ENCODE data around the gene RREB1.
"Not testable (repeated sequence)": the region's sequence is repeated elsewhere in the genome, so short reads cannot be mapped to it uniquely, and the experiment has no call there.

The RREB1 gene

GRCh38 chr6:7147051-7147671 is 39.4 kb downstream of the RREB1 start:
- DNase-seq: no peak

DNA sequence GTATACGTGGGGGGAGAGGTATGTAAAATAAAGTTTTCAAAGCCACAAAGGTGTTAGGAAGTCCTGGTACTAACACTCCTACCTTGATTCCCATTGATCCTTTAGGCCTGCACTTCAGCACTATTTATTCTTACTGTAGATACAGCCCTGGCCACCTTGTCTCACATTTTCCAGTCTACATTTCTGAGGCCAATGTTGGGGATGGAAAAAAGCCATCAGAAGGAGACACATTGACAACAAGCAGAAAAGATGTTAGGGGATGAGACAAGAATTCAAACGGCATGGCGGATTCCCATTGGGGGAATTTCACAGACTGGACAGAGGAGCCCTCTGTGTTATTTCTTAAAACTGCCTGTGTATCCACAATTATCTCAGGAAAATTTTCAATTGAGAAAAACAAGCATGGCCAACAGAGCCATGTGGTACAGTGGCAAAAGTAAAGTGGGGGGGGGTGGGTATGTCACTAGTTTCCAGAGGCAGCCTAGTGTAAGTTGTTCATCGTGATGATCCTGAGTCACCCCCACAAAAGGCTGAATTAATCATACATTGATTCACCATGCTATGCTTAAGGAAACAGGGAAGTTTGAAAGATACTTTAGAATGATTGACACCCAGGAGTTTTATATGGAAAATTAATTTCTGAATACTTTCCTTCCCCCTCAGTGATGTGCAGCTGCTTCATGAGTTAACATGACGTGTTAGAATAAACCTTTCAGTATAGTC is 40.5 kb downstream of the RREB1 start:
- no peak for DNase-seq

GRCh38 chr6:7150381-7151064 is 42.8 kb downstream of the RREB1 start:
- no peak for DNase-seq

GRCh38 chr6:7151381-7151780 is 43.6 kb downstream of the RREB1 start:
- DNase-seq: no peak

DNA sequence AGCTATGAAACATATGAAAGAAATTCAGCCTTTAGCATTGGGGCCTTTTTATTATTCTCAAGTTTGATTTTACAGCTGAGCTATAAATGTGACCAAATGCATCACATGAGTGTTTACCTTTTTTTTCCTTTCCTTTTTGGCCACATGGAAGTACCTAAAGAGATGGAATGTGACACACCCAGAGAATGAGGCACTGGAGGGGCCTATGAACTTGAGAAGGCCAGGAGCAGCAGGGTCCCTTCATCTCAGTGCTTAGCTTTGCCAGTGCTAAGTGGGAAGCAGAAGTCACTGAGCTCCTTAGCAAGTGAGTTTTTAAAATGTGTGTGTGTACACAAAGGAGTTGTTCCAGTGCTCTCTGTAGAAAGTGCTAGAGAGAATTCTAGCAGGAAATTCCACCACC is 44.7 kb downstream of the RREB1 start:
- DNase-seq: no peak

GRCh38 chr6:7153789-7154188 is 46.0 kb downstream of the RREB1 start:
- DNase-seq: no peak

GRCh38 chr6:7154341-7155139 is 46.8 kb downstream of the RREB1 start:
- DNase-seq: no peak

DNA sequence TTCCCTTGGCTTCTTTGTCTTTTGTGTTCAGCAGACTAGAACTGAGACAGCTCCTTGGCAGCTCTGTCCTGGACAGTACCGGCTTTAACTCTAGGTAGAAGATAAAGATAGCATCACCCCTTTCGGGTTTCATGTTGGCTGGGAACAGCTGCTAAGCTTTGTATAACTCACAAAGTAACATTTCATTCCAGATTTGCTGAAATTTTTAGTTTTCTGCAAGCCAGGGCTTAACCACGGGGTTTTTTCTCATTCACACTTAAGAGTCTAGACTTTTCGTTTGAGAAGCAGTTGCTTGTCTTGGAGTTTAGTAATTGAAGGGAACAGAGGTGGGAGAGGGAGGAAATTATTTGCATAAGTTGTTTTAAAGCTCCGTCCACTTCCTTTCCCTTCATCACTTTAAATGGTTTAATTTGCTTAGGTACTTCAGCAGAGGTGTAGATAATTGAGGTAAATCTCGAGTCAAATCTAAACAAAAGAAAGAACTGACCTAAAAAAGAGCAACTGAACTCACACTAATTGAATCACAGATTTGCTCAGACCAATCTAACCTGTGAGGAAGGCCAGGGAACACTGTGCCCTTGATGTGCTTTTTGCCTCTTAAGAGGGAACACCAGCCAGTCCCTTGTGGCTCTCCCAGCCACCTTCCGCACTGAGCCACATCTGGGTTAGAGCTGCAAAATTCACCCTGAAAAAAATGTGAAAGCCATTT is 48.3 kb downstream of the RREB1 start:
- no peak for DNase-seq

GRCh38 chr6:7156643-7157278 is 49.0 kb downstream of the RREB1 start:
- DNase-seq: no peak

DNA sequence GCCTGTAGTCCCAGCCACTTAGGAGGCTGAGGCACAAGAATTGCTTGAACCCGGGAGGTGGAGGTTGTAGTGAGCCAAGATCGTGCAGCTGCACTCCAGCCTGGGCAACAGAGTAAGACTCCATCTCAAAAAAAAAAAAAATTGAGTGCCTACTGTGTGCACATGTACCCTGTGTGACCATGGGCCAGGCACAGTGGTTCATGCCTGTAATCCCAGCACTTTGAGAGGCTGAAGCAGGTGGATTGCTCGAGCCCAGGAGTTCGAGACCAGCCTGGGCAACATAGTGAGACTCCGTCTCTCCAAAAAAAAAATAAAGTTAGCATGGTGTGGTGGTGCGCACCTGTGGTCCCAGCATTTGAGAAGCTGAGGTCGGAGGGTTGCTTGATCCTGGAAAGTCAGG is 49.5 kb downstream of the RREB1 start:
- not testable (repeated sequence) for DNase-seq

GRCh38 chr6:7157752-7158616 is 50.2 kb downstream of the RREB1 start:
- no peak for DNase-seq

DNA sequence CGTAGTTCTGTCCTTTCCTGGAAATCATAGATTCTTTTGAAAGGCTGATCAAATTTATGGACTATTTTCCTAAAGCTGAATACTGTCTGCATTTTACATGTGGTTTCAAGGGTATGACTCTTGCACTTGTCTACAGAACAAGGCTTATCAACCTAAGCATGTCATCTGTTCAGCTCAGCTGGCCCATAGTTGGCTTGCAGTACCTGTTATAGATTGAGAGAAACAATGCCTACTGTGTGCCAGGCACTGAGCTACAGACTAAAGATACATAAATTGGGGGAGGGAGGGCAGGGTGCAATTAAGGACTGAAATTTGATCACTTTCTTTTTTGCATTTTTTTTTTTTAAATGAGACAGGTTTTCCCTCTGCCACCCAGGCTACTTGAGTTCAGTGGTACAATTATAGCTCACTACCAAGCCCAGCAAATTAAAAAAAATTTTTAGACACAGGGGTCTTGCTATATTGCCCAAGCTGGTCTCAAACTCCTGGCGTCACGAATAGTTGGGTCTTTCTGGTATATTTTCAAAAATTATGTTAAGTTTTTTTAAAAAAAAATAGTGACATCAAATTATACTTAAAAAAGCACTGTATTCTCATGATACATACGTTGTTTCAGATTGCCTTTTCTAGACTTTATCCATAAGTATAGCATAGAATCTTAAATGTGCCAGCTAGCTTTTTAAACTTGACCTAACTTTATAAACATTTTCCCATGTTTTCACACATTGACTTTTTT is 52.2 kb downstream of the RREB1 start:
- DNase-seq: no peak

GRCh38 chr6:7161253-7161623 is 53.5 kb downstream of the RREB1 start:
- no peak for DNase-seq

GRCh38 chr6:7161845-7162244 is 54.1 kb downstream of the RREB1 start:
- no peak for DNase-seq

DNA sequence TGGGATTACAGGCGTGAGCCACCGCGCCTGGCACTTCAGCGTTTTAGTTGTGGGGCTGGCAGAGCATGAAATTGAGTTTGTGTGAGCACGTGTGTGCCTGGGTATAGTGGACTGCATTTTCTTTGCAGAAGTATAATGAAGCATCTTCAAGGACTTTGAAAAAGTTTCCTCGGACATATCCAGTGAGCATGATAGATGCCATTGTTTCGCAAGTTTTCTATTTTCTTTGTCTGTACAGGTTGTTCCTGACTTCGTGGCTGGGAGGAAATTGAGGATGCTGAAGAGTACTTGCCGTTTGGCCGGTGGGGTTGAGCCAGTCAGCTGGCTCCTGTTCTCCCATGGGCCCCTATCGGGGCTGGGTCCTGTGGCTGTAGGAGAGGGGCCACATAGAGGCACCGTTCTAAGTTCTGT is 55.9 kb downstream of the RREB1 start:
- DNase-seq: no peak

DNA sequence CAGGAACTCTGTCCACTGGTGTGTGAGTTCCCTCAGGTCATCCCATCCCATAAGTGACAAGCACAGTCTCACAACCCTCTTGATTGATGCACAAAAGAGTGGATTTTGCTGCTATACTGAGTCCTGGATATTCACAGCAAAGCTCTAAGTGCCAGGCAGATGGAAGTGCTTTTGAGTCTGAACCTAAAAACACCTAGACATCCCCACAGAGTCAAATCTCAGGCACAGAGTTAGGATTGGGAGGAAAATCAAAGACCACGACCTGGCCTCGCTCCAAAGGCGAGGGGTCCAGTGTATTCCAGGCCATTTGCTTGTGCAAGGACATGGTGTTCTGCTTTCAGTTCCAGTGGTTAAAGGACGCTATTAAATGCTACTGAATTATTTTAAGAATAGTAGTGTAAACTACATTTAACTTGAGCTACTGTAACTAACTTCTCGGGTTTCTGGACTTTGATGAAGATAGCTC is 56.8 kb downstream of the RREB1 start:
- DNase-seq: no peak

- DNase-seq: peak; percentile 15
Measured at GRCh38 chr6:7165002-7165889, 57.5 kb downstream of the RREB1 start.

GRCh38 chr6:7165890-7166267 is 58.1 kb downstream of the RREB1 start:
- DNase-seq: no peak

Measured in COR-L47 (cell line).